GM20431 (cell line): Measurements from ENCODE around the gene TMEM121B.
"Not testable (repeated sequence)": the region's sequence is repeated elsewhere in the genome, so short reads cannot be mapped to it uniquely, and the experiment has no call there.

Experiments
- in situ Hi-C: fragments of 300-500 bp; cut with MseI, MboI; formaldehyde crosslinking; loops from one replicate; pipeline ENCODE4 v1.15.0; 2020; ENCODE audit warnings: low sequenced_read_pairs; ENCODE audit not compliant: unreplicated experiment

Gene TMEM121B

DNA sequence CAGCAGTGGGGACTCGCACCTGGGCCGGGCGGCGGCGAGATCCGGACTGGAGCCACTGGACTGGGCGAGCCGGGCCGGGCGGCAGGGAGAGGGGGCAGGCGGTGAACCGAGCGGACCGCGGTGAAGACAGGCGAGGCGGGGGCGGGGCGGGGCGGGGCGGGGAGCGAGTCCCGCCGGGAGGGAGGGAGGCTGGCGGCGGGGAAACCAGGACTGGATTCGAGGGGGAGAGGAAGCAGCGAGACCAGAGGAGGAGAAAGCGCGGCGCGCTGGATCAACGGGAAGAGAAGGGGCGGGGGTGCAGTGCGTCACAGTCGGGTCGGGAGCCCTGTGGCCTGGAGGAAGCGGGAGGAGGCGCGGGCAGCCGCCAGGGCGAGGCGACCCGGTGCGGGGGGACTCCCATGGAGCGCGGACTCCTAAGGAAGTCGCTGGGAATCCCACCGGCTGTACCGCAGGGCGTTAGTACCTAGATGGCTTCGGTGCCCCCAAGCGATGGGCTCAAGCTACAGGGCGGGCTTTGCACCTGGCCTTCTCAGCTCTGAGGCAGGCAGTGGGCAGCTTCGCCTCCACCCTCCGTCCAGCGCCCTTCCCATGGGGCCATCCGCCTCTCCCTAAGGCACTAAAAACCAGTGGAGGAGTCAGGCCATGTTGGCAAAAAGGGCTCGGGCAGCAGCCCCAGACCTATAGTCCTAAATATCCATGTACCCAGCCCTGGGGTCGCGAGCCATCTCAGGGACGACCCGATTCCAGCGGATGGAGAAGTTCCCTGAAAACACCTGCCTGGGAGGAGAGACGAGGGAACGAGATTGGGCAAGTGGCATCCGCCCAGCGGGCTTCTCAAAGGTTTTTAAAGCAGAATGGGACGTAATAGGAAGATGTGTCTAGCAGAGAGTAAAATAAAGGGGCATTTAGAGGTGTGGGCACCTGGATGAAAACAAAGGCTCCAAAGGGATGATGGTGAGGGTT, at the start of gene TMEM121B:
Gene TMEM121B (minus strand): TSS at position 128 of the 963 bp plus-strand sequence. CDS start 233 bp downstream, outside the sequence.
- in situ Hi-C loops = no loop called here

DNA sequence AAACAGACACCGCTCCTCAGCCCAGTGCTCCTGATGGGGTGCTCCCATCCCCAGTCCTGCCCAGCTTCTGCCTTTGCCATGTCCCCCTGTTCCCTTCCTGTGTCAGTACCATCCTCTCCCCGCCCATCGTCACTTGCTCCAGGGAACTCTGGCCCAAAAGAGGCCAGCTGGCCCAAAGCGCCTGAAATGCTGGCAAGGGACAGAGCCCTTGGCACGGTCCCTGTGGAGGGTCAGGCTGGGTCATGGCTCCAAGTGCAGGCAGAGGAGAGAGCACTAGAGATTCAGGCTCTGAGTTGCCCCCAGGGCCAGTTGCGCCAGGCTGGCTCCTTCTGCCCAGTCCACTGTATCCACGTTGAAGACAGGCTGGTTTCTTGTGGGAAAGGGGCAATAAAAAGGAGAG, 46.3 kb upstream of the TMEM121B start:
- in situ Hi-C loops = no loop called here

DNA sequence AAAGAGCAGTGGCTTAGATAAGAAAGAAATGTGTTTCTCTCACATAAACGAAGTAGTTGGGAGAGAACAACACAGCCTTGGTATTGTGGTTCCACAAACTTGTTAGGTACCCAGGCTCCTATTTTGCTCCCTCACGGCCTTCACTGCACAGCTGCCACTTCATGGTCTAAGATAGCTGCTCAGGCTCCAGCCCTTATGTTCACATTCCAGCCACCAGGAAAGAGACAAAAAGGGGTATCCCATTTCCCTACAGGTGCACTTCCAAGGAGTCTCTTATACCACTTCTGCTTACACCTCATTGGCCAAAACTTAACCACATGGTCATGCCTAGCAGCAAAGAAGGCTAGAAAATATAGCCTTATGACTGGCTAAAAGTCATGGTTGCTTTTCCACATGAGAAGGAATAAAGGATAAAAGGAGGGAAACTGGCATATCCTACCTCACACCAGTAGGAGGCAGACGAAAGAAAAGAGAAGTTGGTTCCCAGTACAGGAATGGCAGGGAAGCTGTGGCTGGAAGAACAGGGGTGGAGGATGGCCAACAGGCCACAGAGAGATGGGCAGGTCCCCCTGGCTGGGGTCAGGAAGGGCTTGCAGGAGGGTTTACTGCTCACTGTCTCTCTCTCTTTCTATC, 43.3 kb upstream of the TMEM121B start:
- in situ Hi-C loops = no loop called here

DNA sequence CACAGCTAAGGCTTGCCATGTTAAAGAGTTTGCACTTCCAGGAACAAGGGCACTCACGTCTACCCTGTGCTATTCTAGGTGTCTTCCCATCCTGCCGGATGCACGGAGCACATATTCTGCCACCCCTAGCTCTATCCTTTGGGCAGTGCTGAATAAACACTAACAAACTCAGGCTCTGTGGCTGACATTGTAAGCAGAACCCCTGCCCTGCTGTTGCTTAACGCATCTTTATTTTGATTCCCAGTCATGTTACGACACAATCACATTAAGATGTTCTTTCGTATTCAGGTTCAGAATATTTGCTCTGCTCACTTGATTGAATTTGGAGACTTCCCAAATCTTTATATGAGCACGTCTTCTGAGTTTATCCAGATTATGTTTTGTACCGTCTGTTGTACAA, 41.6 kb upstream of the TMEM121B start:
- in situ Hi-C loops = no loop called here

DNA sequence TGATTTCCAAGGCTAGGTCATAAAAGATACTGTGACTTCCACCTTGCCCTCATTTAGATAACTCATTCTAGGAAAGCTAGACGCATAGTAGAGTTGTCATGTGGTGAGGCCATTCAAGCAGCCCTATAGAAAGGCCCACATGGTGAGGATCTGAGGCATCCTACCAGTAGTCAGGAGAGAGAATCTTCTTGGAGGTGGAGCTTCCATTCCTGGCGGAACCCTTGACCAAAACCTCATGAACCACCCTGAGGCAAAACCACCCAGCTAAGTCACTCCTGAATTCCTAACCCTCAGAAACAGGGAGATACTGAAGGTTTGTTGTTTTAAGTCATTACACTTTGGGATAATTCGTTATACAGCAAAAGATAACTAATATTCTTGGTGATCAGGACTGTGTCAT, 40.8 kb upstream of the TMEM121B start:
- in situ Hi-C loops = no loop called here

DNA sequence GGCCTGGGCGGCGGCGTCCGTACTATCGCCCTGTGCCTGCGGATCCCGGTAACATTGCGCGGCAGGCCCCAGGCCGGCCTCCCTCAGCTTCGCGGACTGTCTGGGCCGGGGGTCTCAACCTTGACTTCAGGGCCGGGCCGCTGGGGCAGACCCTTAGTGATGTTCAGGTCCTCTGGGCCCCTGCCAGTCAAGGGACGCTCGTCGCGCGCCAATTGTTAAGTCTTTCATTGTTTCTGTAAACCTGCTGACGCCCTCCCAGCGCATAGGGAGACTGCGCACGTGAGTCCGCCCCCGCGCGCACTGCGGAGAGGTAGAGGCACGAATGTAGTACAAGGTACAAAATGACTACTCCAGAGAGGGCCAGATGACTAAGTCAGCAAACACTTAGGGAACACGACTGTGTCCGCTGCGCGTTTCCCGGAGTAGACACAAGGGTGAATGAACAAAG, 38.4 kb upstream of the TMEM121B start:
- in situ Hi-C loops = no loop called here

DNA sequence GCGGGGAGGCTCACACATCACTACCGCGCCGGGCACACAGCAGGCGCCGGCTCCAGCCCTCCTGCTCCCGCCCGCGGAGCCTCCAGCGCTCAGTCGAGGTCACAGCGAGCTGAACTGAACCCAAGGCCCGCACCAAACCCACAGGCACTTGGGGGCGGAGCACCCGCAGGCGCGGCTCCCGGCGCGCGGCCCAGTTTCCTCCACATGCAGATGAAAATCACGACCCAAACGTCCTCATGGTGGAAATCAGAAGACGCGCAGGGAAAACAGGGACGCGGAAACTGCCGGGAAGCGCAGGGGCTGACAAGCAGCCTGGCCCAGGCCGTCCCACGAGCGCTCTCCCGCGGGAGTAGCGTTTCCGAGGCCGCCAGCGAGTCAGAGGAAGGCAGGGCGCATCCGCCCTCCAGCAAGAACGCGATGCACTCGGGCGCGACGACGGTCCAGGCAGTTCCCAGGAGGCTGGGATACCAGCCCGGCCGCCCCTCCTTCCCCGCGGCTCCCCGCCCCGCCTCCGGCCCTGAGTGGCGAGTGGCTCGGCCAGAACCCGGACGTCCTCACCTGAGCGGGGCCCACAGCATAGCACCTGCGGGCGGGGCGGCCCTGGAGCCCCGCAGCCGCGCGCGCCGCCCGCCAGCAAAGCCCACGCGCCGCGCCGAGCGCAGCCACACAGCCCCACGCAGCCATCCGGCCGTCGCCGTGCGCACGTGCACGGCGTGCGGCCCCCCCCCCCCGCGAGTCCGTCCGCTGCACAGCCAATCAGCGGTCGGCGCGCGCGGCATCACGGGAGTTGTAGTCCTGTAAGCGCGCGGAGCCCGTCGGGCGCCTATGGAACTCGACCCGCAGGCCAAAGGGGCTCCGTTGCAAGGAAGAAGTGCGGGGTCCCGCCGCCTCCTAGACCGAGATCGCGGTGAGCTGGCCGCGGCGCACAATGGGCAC, 37.7 kb upstream of the TMEM121B start, which contains the start of gene HDHD5:
Gene HDHD5 (minus strand): TSS at position 710 of the 936 bp plus-strand sequence. CDS start 26 bp downstream, at position 684.
- in situ Hi-C loops = no loop called here

DNA sequence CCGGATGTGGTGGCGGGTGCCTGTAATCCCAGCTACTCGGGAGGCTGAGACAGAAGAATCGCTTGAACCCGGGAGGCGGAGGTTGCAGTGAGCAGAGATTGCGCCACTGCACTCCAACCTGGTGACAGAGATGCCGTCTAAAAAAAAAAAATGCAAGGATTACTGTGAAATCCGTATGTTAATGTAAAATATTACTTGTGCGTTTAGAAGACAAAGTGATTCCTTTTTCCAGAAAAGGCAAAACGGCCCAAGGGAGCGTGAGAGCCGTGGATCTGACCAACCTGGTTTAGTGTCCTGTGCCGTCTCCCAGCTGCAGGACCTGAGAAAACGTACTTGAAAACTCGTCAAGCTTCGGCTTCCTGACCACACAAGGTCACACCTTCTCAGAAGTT, 37.0 kb upstream of the TMEM121B start:
- in situ Hi-C loops = no loop called here

DNA sequence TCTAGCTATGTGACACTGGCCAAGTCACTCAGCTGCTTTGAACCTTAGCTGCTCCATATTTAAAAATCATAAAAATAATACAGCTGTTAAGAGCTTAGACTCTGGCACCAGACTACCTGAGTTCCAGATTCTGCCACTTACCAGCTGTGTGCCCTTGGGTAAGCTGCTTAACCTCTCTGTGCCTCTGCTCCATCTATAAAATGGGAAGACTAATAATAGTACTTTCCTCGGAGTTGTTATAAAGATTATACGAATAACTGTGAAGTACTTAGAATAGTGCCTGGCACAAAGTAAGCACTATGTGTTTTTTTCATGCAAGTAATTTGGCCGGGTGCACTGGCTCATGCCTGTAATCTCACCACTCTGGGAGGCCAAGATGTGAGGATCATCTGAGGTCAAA, 36.6 kb upstream of the TMEM121B start:
- in situ Hi-C loops = no loop called here

DNA sequence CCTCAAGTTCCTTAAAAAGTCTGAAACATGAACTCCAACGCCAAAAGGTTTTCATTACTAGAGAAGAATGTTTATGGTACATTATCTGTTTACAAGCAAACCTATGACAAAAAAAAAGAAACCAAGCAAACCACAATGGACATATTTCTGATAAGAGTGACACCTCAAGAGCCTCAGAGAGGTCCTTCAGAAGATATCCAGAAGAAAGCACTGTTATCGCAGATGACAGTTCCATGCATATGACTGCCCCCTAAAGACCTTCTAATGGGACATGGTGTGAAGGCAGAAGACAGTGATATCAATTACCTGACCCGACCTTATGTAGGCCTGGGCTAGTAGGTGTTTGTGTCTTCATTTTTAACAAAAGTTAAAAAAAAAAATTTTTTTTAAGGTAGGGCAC, 34.8 kb upstream of the TMEM121B start:
- in situ Hi-C loops = no loop called here

DNA sequence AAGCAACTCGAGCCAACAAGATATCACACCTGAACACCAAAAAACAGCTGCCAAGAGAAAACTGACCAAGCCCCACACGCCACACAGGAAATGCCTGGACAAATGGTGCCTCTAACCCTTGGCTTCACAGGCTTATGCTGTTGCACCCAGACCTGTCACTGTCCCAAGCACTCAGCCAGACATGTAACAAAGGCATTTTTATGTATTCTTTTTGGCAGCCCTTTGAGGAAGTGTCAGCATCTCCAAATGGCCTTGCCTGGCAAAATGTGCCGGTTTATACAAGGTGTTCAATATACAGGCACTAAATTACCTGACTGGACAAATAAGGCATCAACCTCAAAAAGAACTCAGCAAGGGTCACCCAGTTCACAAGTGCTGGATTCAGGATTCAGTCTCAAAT, 31.8 kb upstream of the TMEM121B start:
- in situ Hi-C loops = no loop called here

DNA sequence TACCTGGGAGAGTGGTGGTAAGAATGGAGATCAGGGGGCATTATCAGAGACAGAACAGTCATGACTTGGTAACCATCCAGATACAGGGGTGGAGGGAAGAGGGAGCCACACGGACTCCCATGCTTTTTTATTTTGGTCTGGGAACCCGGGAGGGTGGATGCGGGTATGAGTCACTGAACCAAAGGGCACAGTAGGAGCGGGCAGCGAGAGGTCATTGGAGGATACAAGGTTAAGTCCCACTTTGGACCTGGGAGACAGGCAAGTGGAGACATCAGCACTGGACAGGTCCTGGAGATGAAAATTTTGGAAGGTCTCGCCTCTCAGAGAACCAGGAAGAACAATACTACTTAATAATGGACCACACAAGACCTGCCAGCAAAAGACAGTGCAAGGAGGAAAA, 31.2 kb upstream of the TMEM121B start:
- in situ Hi-C loops = no loop called here

DNA sequence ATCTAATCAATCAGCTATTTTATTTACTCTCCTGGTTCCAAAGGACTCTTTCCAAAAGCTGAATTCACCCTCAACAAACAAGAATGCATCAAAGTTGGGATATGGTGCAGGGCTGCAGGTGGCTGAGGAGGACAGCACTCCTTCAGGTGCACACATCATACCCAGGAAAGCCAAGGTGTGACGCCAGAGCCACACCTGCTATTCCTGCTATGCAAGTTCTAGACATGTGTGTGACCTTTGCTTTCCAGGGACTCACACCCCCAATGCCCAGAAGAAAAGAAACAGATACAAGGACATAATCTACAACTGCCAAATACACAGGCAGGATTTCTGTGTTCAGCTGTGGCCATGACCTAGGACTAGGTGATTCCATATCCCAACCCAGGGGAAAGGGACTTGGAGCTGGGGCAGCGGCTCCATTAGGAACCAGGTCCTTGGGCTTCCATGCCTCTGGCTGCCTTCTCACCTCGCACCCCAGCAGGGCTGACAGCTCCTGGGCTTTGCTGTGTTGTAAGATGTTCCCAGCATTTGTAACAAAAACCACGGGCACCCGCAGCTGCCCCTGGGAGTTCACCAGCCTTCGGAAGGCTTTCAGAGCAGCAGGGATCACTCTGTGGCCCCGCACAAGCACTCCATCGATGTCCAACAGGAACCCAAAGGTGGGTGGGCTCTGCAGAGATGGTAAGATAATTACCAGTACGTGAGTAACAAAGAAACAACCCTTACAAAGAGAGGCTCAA, 28.1 kb upstream of the TMEM121B start:
- in situ Hi-C loops = no loop called here

DNA sequence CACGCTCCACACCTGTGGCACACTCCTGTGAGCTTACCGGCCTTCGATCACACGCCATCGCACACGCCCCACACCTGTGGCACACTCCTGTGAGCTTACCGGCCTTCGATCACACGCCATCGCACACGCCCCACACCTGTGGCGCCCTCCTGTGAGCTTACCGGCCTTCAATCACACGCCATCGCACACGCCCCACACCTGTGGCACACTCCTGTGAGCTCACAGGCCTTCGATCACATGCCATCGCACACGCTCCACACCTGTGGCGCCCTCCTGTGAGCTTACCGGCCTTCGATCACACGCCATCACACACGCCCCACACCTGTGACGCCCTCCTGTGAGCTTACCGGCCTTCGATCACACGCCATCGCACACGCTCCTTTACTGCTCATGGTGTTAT, 26.3 kb upstream of the TMEM121B start:
- in situ Hi-C loops = not testable (repeated sequence)

DNA sequence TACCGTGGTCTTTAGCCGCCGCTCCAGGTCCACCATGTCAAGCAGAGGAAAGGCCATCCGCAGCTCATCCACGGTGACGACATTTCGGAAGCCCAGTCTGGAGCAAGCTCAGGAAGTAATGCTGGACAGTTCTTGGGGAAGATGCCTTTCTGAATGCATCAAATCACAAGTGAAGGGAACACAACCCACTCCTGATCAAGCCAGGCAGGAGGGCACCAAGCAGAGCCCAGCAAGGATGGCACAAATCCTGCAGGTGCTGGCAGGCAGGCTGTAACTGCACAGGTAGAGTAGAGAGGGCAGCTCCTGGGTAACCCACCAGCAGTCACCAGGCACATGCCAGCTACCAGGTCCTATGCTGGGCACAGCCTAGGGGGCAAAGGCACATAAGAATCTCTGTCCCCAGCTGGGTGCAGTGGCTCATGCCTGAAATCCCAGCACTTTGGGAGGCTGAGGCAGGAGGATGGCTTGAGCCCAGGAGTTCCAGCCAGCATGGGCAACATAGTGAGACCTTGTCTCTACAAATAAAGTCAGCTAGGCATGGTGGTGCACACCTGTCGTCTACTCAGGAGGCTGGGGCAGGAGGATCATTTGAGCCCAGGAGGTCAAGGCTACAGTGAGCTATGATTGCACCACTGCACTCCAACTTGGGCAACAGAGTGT, 24.0 kb upstream of the TMEM121B start:
- in situ Hi-C loops = no loop called here

DNA sequence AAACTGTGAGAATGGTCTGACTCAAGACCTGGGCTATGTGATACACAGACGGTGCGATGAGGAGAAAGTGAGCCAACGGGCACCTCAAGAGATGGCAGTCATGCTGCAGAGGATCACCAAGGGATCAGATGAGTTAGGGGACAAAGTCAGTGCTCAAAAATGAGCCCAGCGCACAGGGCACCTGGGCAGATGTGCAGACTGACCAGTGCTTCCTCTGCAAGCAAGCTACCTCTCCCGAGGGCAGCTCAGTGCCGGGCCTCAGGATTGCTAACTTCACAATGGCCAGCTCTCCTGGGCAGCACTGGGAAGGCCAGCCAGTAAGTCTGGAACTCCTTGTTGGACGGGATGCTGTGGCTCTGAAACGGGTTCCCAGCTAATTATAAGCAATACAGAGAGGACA, 22.7 kb upstream of the TMEM121B start:
- in situ Hi-C loops = no loop called here

DNA sequence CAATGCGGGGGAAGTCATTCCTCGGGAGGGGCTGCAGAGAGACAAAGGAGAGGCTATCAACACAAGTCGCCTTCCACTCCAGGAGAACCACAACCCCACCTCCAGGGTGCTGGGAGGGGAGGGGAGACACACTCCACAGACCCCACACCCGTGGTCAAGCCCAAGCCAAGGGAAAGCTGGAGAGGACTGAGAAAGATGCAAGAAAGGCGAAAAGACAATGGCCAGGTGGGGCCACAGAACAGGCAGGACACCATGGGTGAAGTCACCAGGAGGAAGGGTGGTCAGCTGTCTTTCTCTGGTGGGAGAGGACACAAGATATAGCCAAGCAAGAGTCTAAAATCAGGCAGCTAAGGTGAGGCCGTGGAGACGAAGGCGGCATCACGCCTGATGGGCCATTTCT, 21.9 kb upstream of the TMEM121B start:
- in situ Hi-C loops = no loop called here

DNA sequence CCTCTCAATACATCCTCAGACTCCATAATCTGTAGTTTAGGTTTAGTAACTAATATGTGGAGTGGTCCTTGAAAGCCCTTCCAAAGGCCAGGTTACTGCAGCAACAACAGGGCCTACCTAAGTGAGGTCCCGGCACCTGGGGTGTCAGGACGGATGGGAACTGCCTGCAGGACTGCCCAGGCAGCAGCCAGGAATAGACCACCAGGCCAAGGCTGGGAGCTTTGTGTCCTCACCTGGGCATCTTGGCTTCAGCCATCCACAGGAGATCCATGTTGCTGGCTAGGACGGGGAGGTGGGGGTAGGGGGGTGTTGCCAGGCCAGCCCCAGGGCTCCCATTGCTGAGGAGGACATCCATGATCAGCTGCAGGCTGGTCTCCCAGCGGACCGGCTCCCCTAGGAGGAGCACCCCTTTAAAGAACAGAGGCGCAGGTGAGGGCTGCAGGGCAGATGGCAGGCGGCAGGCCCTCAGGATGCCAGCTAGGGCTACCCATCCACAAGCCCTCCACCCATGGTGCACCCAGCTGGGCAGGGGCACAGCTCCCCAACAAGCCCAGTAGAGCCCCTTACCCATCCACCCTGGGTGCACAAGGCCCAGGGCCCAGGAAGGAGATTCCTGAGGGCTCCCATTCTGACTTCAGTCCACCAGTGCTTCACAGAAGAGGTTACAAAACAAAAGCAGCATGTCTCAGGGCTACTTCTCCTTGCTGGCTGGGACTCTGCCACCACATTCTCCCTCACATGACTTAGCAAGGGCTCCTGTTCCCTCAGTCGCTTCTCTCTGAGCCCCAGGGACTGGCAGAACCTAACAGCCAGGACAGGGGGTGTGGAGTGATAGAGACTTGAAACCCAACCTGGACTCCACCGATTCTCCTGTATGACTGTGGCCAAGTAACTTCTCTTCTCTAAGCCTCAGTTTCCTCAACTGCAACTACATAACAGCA, 19.9 kb upstream of the TMEM121B start:
- in situ Hi-C loops = no loop called here
